ENCODE measurements around the gene STEAP3.

Gene STEAP3

GRCh38 chr2:119223521-119224390 is at the start of gene STEAP3:
STEAP3 (plus strand) TSS chr2:119223834; CDS start chr2:119231013, 7,179 bp downstream.
- DNase-seq (ENCODE audit: low read depth) = peak; percentile 77

- DNase-seq (ENCODE audit: low read depth) = peak; percentile 31
Measured at GRCh38 chr2:119174216-119174992, 49.2 kb upstream of the STEAP3 start.

GRCh38 chr2:119174993-119175347 is 48.7 kb upstream of the STEAP3 start:
- DNase-seq (ENCODE audit: low read depth) = no peak

- no peak for DNase-seq (ENCODE audit: low read depth)
Measured at GRCh38 chr2:119175517-119175916, 48.1 kb upstream of the STEAP3 start.

GRCh38 chr2:119177171-119177837 is 46.3 kb upstream of the STEAP3 start:
- DNase-seq (ENCODE audit: low read depth) = no peak

GRCh38 chr2:119177838-119178190 is 45.8 kb upstream of the STEAP3 start:
- DNase-seq (ENCODE audit: low read depth) = no peak

- no peak for DNase-seq (ENCODE audit: low read depth)
Measured at GRCh38 chr2:119178776-119179175, 44.9 kb upstream of the STEAP3 start.

GRCh38 chr2:119179202-119179601 is 44.4 kb upstream of the STEAP3 start:
- DNase-seq (ENCODE audit: low read depth) = peak; percentile 55

- no peak for DNase-seq (ENCODE audit: low read depth)
Measured at GRCh38 chr2:119179991-119180390, 43.6 kb upstream of the STEAP3 start.

- DNase-seq (ENCODE audit: low read depth) = no peak
Measured at GRCh38 chr2:119180892-119181291, 42.7 kb upstream of the STEAP3 start.

- DNase-seq (ENCODE audit: low read depth) = no peak
Measured at GRCh38 chr2:119181391-119181790, 42.2 kb upstream of the STEAP3 start.

- DNase-seq (ENCODE audit: low read depth) = no peak
Measured at GRCh38 chr2:119181791-119182445, 41.7 kb upstream of the STEAP3 start.

GRCh38 chr2:119184512-119184911 is 39.1 kb upstream of the STEAP3 start:
- peak; percentile 17 for DNase-seq (ENCODE audit: low read depth)

GRCh38 chr2:119190321-119191111 is 33.1 kb upstream of the STEAP3 start:
- no peak for DNase-seq (ENCODE audit: low read depth)

- no peak for DNase-seq (ENCODE audit: low read depth)
Measured at GRCh38 chr2:119192893-119193292, 30.7 kb upstream of the STEAP3 start.

- no peak for DNase-seq (ENCODE audit: low read depth)
Measured at GRCh38 chr2:119195001-119195400, 28.6 kb upstream of the STEAP3 start.

GRCh38 chr2:119195887-119196286 is 27.7 kb upstream of the STEAP3 start:
- DNase-seq (ENCODE audit: low read depth) = no peak

- DNase-seq (ENCODE audit: low read depth) = peak; percentile 70
Measured at GRCh38 chr2:119196301-119197125, 27.1 kb upstream of the STEAP3 start.

GRCh38 chr2:119197126-119197405 is 26.6 kb upstream of the STEAP3 start:
- DNase-seq (ENCODE audit: low read depth) = peak; percentile 31

- DNase-seq (ENCODE audit: low read depth) = peak; percentile 13
Measured at GRCh38 chr2:119197529-119198239, 25.9 kb upstream of the STEAP3 start.

Data from EH (cell line).